Measurements from ENCODE around the gene HPS1. TPM values are rescaled to one million over a fixed set of nuclear protein-coding genes. Genes with fewer than 3 reads are reported as not detected.

The HPS1 gene
- total RNA-seq, 2 experiments from 2014 or later: 53.2 to 68.7 TPM

- H3K36me3 ChIP-seq (ENCODE audit: insufficient read depth, low read length): no peaks in the 10 kb centered on the region
- no peak overlapping the region for H3K4me3 ChIP-seq (ENCODE audit: low read depth, low read length, poor library complexity, severe bottlenecking)
- TF ChIP-seq EZH2phosphoT487 (IDR thresholded peaks at IDR 0.05; ENCODE audit: borderline replicate concordance, low read depth, low read length) (no peak), CTCF (conservative IDR thresholded peaks at IDR 0.05; ENCODE audit: low read length) (no peak)
- no peak overlapping the region for H2AFZ ChIP-seq (ENCODE audit: low read length)
- H3K4me1 ChIP-seq (ENCODE audit: insufficient read depth, low read length, poor library complexity, severe bottlenecking): no peaks in the 10 kb centered on the region
- ChIA-PET POLR2A (no interaction called here), CTCF (ENCODE audit: unreplicated experiment) (no interaction called here)
- no TSS peak for BruUV-seq (replicated peaks)
- DNase-seq (ENCODE audit: low spot score): no peak
- no peak overlapping the region for H3K27ac ChIP-seq (ENCODE audit: low read depth, low read length, poor library complexity, severe bottlenecking)
- H3K9me3 ChIP-seq (ENCODE audit: low read length): no peaks in the 10 kb centered on the region
- H3K9me2 ChIP-seq (ENCODE audit: insufficient read depth, low read length): no peaks in the 10 kb centered on the region
- H4K20me1 ChIP-seq (ENCODE audit: insufficient read depth, low read length): no peaks in the 10 kb centered on the region
- intact Hi-C loops (cut with micrococcal nuclease; ENCODE audit: unreplicated experiment): no loop called here
- H3K4me2 ChIP-seq (ENCODE audit: low read length): no peak overlapping the region
- no peaks in the 10 kb centered on the region for H3K79me2 ChIP-seq (ENCODE audit: insufficient read depth, low read depth, low read length)
Observed at GRCh38 chr10:98483658-98484057, 36.9 kb upstream of the HPS1 start.

- H3K9me3 ChIP-seq (ENCODE audit: low read length): no peaks in the 10 kb centered on the region
- no peak overlapping the region for H2AFZ ChIP-seq (ENCODE audit: low read length)
- BruUV-seq (replicated peaks): no TSS peak
- H3K4me1 ChIP-seq (ENCODE audit: insufficient read depth, low read length, poor library complexity, severe bottlenecking): no peaks in the 10 kb centered on the region
- no peaks in the 10 kb centered on the region for H3K9me2 ChIP-seq (ENCODE audit: insufficient read depth, low read length)
- H3K36me3 ChIP-seq (ENCODE audit: insufficient read depth, low read length): no peaks in the 10 kb centered on the region
- TF ChIP-seq EZH2phosphoT487 (IDR thresholded peaks at IDR 0.05; ENCODE audit: borderline replicate concordance, low read depth, low read length) (no peak), CTCF (conservative IDR thresholded peaks at IDR 0.05; ENCODE audit: low read length) (no peak)
- no peaks in the 10 kb centered on the region for H3K79me2 ChIP-seq (ENCODE audit: insufficient read depth, low read depth, low read length)
- ChIA-PET POLR2A (interaction anchor here (0.7 kb wide), 2 partner anchors 15 to 95 kb away, joined by 3 read pairs; no protein-coding TSS in a partner anchor), CTCF (ENCODE audit: unreplicated experiment) (no interaction called here)
- no peak overlapping the region for H3K27ac ChIP-seq (ENCODE audit: low read depth, low read length, poor library complexity, severe bottlenecking)
- no peak overlapping the region for H3K4me3 ChIP-seq (ENCODE audit: low read depth, low read length, poor library complexity, severe bottlenecking)
- intact Hi-C loops (cut with micrococcal nuclease; ENCODE audit: unreplicated experiment): no loop called here
- DNase-seq (ENCODE audit: low spot score): no peak
- H3K4me2 ChIP-seq (ENCODE audit: low read length): no peak overlapping the region
- no peaks in the 10 kb centered on the region for H4K20me1 ChIP-seq (ENCODE audit: insufficient read depth, low read length)
Observed at GRCh38 chr10:98482096-98482495, 35.4 kb upstream of the HPS1 start.

DNA sequence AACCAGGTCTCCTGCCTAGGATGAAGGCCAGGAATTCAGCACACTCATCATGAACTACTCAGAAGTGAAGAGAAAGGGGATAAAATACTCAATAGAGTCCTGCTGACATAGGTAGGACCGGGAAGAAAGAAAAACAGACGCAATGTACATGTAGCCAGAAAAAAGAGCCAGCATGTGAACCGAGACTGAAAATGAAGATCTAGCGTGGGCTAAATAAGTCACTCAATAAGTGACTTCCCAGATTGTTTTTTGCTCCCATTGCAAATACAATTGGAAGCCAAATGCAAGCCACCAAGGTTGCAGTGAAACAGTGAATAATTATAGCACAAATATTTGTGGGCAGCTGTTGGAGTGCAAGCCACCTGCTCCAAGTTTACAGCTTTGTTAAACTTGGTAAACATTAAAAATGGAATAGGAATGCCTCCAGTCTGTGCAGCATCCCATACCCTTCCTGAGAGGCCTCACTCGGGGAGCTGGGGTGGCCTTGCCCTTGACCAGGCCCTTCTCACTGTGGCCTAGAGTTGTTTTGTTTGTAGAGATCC is 34.7 kb upstream of the HPS1 start:
- Histone ChIP-seq H4K20me1 (ENCODE audit: insufficient read depth, low read length) (no peaks in the 10 kb centered on the region), H3K9me3 (ENCODE audit: low read length) (no peaks in the 10 kb centered on the region), H3K4me2 (ENCODE audit: low read length) (no peak overlapping the region), H3K79me2 (ENCODE audit: insufficient read depth, low read depth, low read length) (no peaks in the 10 kb centered on the region), H3K9me2 (ENCODE audit: insufficient read depth, low read length) (no peaks in the 10 kb centered on the region), H3K4me1 (ENCODE audit: insufficient read depth, low read length, poor library complexity, severe bottlenecking) (no peaks in the 10 kb centered on the region), H3K4me3 (ENCODE audit: low read depth, low read length, poor library complexity, severe bottlenecking) (no peak overlapping the region), H2AFZ (ENCODE audit: low read length) (no peak overlapping the region), H3K27ac (ENCODE audit: low read depth, low read length, poor library complexity, severe bottlenecking) (no peak overlapping the region), H3K36me3 (ENCODE audit: insufficient read depth, low read length) (no peaks in the 10 kb centered on the region)
- intact Hi-C loops (cut with micrococcal nuclease; ENCODE audit: unreplicated experiment): no loop called here
- ChIA-PET POLR2A (interaction anchor here (0.7 kb wide), 2 partner anchors 14 to 95 kb away, joined by 3 read pairs; no protein-coding TSS in a partner anchor), CTCF (ENCODE audit: unreplicated experiment) (no interaction called here)
- no peak for DNase-seq (ENCODE audit: low spot score)
- no peak for TF ChIP-seq EZH2phosphoT487 (IDR thresholded peaks at IDR 0.05; ENCODE audit: borderline replicate concordance, low read depth, low read length)
- no peak for TF ChIP-seq CTCF (conservative IDR thresholded peaks at IDR 0.05; ENCODE audit: low read length)
- BruUV-seq (replicated peaks): no TSS peak

Data from OCI-LY7 (cell line).